Eye (tissue), 1 donor: ENCODE measurements around the gene SVIP.

Source experiments
- DNase-seq: peaks from one replicate; pipeline ENCODE4 v3.0.0-alpha.2; 2015

SVIP gene

GRCh38 chr11:22787551-22788162 is 41.9 kb downstream of the SVIP start:
- peak; percentile 82 for DNase-seq

GRCh38 chr11:22787055-22787454 is 42.5 kb downstream of the SVIP start:
- DNase-seq = no peak

DNA sequence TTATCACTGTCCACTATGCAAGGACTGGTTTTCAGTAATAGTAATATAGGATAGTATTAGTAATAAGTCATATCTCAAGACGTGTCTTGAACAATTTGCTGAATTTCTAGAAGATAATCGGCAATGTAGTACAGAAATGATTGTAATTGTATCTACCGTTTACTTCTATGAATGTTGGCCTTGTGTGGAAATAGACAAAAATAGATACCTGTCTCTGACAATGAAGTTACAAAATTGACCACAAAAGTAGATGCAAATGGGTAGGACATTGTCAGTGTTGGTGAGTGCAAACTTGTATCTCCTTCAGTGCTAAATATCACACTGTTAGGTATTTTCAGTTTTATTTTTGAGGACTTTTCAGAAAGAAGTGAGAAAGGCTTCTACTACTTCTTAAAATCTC is 43.1 kb downstream of the SVIP start:
- no peak for DNase-seq

DNA sequence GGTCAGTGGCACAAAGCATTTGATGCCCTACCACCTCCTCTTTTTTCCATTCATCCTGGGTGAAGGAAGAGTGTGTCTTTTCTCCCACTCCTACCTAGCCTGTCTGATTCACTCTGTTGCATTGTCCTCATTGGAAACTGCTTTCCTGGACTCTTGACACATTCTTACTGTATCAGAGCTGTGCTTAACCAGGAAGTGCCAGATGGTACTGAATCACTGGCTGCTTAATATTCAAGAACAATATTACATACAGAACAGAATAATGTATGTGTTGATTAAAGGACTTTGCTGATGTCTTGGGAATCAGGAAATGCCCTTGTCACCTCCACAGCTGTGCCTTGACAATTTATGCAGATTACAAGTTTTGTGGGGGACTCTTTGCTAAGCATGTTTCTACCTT is 44.4 kb downstream of the SVIP start:
- no peak for DNase-seq

- peak; percentile 45 for DNase-seq
These were observed 48.5 kb downstream of the SVIP start for GRCh38 chr11:22780952-22781593.

DNA sequence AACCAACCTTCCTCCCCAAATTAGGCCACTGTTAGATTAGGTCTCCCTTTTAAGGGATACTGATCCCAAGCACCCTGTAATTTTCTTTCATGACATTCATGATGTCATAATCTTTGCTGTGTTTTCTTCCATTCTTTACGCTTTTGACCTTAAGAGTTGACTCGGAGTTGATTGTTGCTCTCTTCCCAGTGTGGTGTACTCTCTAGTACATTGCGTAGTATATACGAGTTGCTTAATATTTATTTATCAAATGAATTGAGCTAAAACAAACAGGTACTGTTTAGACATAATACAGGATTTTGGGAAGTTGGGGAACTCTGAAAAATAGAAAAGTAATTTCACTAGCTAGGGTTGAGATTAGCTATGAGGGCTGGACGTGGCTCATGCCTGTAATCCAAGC is 49.8 kb downstream of the SVIP start:
- DNase-seq = no peak

GRCh38 chr11:22778642-22779041 is 51.0 kb downstream of the SVIP start:
- DNase-seq = no peak

- no peak for DNase-seq
These were observed 54.4 kb downstream of the SVIP start for GRCh38 chr11:22775248-22775647.

- no peak for DNase-seq
These were observed 54.9 kb downstream of the SVIP start for GRCh38 chr11:22774716-22775115.

DNA sequence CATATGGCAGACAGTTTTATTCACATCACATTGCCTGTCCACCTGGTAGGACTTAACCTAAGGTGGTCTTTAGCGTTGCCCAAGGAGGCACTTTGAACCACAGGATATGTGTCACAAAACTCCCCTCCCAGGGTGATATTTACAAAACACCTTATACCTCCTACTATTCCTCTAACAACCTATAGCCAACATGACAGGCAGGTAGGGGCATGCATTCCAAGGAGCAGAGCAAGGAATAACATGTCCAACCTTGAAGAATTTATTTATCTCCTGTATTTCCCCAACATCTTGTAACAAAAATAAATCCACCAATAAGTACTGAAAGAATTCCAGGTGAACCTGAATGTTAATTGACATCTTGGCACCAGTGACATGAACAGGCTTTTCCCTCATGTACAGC is 60.5 kb downstream of the SVIP start:
- DNase-seq = no peak
